IPS-18c (cell line): ENCODE measurements around the gene PAPOLG.

Experiments
- H3K4me3 ChIP-seq: 2 replicates; pipeline ENCODE4 v1.7.0; 2013; ENCODE audit warnings: low read depth, mild to moderate bottlenecking, low read length, moderate library complexity; ENCODE audit not compliant: insufficient read depth
- H3K9me3 ChIP-seq: one replicate; pipeline ENCODE4 v1.6.1; 2013; ENCODE audit warnings: mild to moderate bottlenecking, low read length, moderate library complexity; ENCODE audit not compliant: control insufficient read depth, insufficient read depth

The PAPOLG gene

GRCh38 chr2:60837123-60837522, 81.1 kb downstream of the PAPOLG start:
- H3K4me3 ChIP-seq, result no peak overlapping the region

GRCh38 chr2:60838481-60838880, 82.4 kb downstream of the PAPOLG start:
- no peak overlapping the region for H3K4me3 ChIP-seq

More at GRCh38 chr2:60837123-60837522, 81.1 kb downstream of the PAPOLG start:
- H3K9me3 ChIP-seq, result no peaks in the 10 kb centered on the region

GRCh38 chr2:60839126-60839813, 83.2 kb downstream of the PAPOLG start:
- Histone ChIP-seq H3K9me3 (no peaks in the 10 kb centered on the region), H3K4me3 (no peak overlapping the region)

More at GRCh38 chr2:60838481-60838880, 82.4 kb downstream of the PAPOLG start:
- H3K9me3 ChIP-seq, result no peaks in the 10 kb centered on the region

GRCh38 chr2:60840880-60841279, 84.8 kb downstream of the PAPOLG start:
- H3K4me3 ChIP-seq, result no peak overlapping the region
- H3K9me3 ChIP-seq, result no peaks in the 10 kb centered on the region

GRCh38 chr2:60843006-60843405, 86.9 kb downstream of the PAPOLG start:
- no peak overlapping the region for H3K4me3 ChIP-seq

GRCh38 chr2:60844105-60844504, 88.0 kb downstream of the PAPOLG start:
- no peak overlapping the region for H3K4me3 ChIP-seq
- no peaks in the 10 kb centered on the region for H3K9me3 ChIP-seq

More at GRCh38 chr2:60843006-60843405, 86.9 kb downstream of the PAPOLG start:
- no peaks in the 10 kb centered on the region for H3K9me3 ChIP-seq

- Histone ChIP-seq H3K9me3 (no peaks in the 10 kb centered on the region), H3K4me3 (no peak overlapping the region)
These were observed 91.8 kb downstream of the PAPOLG start for GRCh38 chr2:60847854-60848253.
